HG02943 (cell line): ENCODE results near the gene NDUFC2.
"Not testable (repeated sequence)": the region's sequence is repeated elsewhere in the genome, so short reads cannot be mapped to it uniquely, and the experiment has no call there.

ENCODE experiments used
- ATAC-seq: cut with Tn5 transposase; IDR thresholded peaks from one replicate; pipeline ENCODE4 v1.9.1; 2021; ENCODE audit warnings: mild to moderate bottlenecking, low read depth, moderate library complexity; ENCODE audit not compliant: unreplicated experiment

Gene NDUFC2

GRCh38 chr11:78080084-78080817, 589 bp upstream of the NDUFC2 start:
- no peak for ATAC-seq

GRCh38 chr11:78078218-78079167, 1.2 kb downstream of the NDUFC2 start:
- ATAC-seq, result no peak

- ATAC-seq, result not testable (repeated sequence)
Observed at GRCh38 chr11:78077592-78077991, 2.1 kb downstream of the NDUFC2 start.

GRCh38 chr11:78076733-78077403, 2.8 kb downstream of the NDUFC2 start:
- ATAC-seq, result no peak

- no peak for ATAC-seq
Observed at GRCh38 chr11:78074756-78075155, 4.9 kb downstream of the NDUFC2 start.

- ATAC-seq, result no peak
Observed at GRCh38 chr11:78072455-78072854, 7.2 kb downstream of the NDUFC2 start.

GRCh38 chr11:78071717-78072116, 7.9 kb downstream of the NDUFC2 start:
- ATAC-seq, result no peak

- ATAC-seq, result no peak
Observed at GRCh38 chr11:78070621-78071020, 9.0 kb downstream of the NDUFC2 start.

GRCh38 chr11:78069465-78069864, 10.2 kb downstream of the NDUFC2 start:
- no peak for ATAC-seq

- no peak for ATAC-seq
Observed at GRCh38 chr11:78067704-78068103, 12.0 kb downstream of the NDUFC2 start.

GRCh38 chr11:78066471-78066870, 13.2 kb downstream of the NDUFC2 start:
- no peak for ATAC-seq

GRCh38 chr11:78065203-78065602, 14.5 kb downstream of the NDUFC2 start:
- ATAC-seq, result no peak

GRCh38 chr11:78063440-78064181, 16.1 kb downstream of the NDUFC2 start, which contains the start of gene THRSP:
TSS of gene THRSP (plus strand) at chr11:78063861. CDS start at chr11:78063882, 21 bp downstream.
- ATAC-seq, result no peak

- no peak for ATAC-seq
Observed at GRCh38 chr11:78062671-78063070, 17.0 kb downstream of the NDUFC2 start.

- ATAC-seq, result no peak
Observed at GRCh38 chr11:78061921-78062311, 17.7 kb downstream of the NDUFC2 start.

GRCh38 chr11:78061088-78061920, 18.4 kb downstream of the NDUFC2 start:
- no peak for ATAC-seq

GRCh38 chr11:78060533-78060932, 19.1 kb downstream of the NDUFC2 start:
- no peak for ATAC-seq

- not testable (repeated sequence) for ATAC-seq
Observed at GRCh38 chr11:78059749-78060328, 19.8 kb downstream of the NDUFC2 start.

- ATAC-seq, result no peak
Observed at GRCh38 chr11:78057462-78058055, 22.1 kb downstream of the NDUFC2 start.
